GM19438 (cell line): ENCODE results near the gene VPS35L.

ENCODE experiments used
- ATAC-seq: cut with Tn5 transposase; IDR thresholded peaks from one replicate; pipeline ENCODE4 v1.9.1; 2021; ENCODE audit warnings: low read depth; ENCODE audit not compliant: unreplicated experiment

VPS35L gene

GRCh38 chr16:19737306-19738038, 182.0 kb downstream of the VPS35L start:
- ATAC-seq, result no peak

GRCh38 chr16:19741354-19741753, 185.9 kb downstream of the VPS35L start:
- ATAC-seq, result no peak

- no peak for ATAC-seq
Measured at GRCh38 chr16:19743816-19744159, 188.3 kb downstream of the VPS35L start.

DNA sequence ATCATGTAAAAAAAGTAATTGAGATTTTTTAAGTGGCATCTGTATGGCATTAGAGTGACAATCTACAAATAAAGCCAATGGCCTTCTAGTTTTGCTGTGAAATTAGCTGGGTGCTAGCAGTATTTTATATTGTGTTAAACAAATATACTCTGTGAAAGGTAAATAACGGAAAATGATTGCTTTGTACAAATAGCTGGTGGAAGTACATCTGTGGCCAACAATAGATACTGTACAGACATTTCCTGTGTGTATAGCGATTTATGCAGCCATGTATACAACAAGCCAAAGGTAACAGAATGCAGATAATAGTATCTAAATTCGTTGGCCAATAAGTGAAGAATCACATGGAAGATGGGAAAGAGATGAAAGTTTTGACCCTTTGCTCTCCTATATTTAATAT, 189.2 kb downstream of the VPS35L start:
- no peak for ATAC-seq

- ATAC-seq, result no peak
Measured at GRCh38 chr16:19745286-19746010, 189.9 kb downstream of the VPS35L start.

GRCh38 chr16:19746561-19746960, 191.1 kb downstream of the VPS35L start:
- ATAC-seq, result no peak

DNA sequence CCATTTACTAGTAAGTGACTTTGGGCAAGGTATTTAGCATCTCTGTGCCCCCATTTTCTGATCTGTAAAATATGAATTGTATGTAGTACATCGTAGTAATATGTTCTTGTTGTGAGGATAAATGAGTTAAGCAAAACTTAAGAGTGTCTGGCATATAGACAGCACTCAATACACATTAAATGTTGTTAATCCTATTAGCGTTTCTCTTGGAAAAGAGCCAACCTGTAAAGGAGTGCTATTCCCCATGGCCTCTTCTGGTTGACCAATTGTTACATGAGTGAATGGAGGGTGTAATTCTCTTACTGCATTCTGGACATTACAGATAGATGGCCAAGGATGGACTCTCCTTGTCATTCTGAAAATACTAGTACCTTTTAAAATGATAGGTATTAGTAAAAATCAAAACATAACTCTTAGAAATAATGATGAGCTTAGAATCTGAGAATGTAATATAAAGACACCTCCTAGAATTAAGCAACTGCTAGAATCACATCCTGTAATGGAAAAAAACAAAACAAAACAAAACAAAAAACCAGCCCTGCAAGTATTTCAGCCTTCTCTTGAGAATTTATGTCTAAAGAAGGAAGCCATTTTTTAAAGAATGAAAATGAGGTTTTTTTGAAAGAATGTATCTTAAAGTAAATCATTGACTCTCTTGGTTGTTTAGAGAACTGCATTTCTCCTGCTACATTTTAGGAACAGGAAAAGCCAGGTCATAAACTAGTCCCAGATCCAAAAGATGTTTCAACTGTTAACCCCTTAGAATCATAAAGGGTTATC, 193.1 kb downstream of the VPS35L start:
- ATAC-seq, result no peak

DNA sequence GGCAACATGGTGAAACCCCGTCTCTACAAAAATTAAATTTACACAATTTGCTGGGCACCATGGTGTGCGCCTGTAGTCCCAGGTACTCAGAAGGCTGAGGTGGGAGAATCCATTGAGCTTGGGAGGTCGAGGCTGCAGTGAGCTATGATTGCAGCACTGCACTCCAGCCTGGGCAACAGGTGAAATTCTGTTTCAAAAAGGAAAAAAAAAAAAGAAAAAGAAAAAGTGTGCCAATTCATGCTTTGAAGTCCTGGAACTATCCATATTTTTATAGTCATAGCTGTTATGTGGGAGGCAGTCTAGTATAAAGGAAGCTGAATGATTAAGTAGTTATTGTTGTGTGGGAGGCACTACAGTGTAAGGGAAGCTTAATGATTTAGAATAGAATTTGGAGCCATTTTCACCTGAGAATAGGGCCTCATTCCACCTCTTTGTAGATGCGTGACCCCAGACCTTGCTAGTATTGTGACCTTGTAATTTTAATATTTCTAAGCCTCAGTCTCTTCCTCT, 194.1 kb downstream of the VPS35L start:
- ATAC-seq, result no peak
